ENCODE results near the gene SYTL3. TPM values are rescaled to one million over a fixed set of nuclear protein-coding genes. Genes with fewer than 3 reads are reported as not detected.

Gene SYTL3
- total RNA-seq, 2 donors from 2014 or later, result 1.3 to 1.8 TPM

DNA sequence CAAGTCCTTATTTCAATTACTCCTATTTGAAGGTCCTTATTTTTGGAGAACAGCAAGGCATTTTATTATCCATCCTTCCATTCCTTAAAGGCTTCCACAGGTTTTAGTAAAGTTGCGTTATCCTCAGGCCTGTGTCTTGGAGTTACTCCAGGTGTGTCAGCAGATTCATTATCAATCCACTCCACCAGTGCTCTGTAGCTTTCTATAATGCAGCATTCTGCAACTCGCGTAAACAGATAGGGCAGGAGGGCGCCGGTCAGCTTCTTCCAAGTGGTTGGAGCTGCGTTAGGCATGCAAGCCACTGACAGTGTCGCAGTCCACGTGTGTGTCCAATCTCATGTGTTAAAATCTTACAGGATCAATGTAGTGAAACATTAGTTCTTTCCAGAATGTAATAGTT lies 75.8 kb downstream of the SYTL3 start:
- no peaks in the 10 kb centered on the region for H3K9me3 ChIP-seq
- no peak overlapping the region for H3K4me3 ChIP-seq
- no peaks in the 10 kb centered on the region for H3K4me1 ChIP-seq
- ATAC-seq, result no peak
- 83 to 88% methylated on average over 8 of the region's 8 CpGs for WGBS, 2 donors
- H3K36me3 ChIP-seq (replicated peaks in 1 of 2; ENCODE audit: insufficient read depth in 1 of 2, low read depth in 2 of 2), result no peaks in the 10 kb centered on the region
- TF ChIP-seq POLR2A (IDR thresholded peaks at IDR 0.05) (no peak), CTCF (IDR thresholded peaks at IDR 0.05) (no peak)
- intact Hi-C loops (cut with DNase I), result no loop called here
- no peak overlapping the region for H3K27ac ChIP-seq
- no peaks in the 10 kb centered on the region for H3K27me3 ChIP-seq
- DNase-seq, result no peak

DNA sequence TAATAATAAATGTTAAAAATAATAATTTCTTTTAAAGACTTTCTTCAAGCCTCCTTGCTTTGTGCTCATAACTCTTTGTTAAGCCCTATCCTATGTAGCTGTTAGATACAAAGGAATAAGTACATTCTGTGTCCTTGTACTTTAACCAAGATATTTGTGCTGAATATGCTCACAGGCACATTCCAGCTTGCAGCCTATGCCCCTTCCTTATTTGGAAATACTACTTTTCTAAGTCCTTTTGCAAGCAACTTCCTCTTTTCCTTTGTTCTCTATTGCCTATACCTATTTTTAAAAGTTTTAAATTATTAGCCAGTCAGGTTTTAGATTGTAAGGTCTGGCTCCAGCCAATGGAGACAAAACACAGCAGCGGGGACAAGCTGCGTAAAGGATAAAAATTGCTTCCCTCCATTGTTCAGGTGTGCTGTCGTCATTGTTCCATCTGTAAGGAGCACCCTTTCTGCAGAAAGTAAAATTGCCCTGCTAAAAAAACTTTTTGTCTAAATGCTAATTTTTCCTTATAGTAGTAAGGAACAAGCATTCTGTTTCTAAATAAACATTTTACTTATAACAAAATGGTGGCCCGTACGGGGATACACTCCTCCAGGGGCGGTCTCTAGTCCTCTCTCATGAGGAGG lies 80.2 kb downstream of the SYTL3 start:
- Histone ChIP-seq H3K27ac (no peak overlapping the region), H3K27me3 (no peaks in the 10 kb centered on the region), H3K36me3 (replicated peaks in 1 of 2; ENCODE audit: insufficient read depth in 1 of 2, low read depth in 2 of 2) (no peaks in the 10 kb centered on the region), H3K4me3 (no peak overlapping the region), H3K4me1 (no peaks in the 10 kb centered on the region), H3K9me3 (no peaks in the 10 kb centered on the region)
- 88 to 94% methylated on average over 6 of the region's 6 CpGs for WGBS, 2 donors
- DNase-seq (no peak), ATAC-seq (no peak)
- TF ChIP-seq POLR2A (IDR thresholded peaks at IDR 0.05), result no peak
- TF ChIP-seq CTCF (IDR thresholded peaks at IDR 0.05), result no peak
- intact Hi-C loops (cut with DNase I), result no loop called here

DNA sequence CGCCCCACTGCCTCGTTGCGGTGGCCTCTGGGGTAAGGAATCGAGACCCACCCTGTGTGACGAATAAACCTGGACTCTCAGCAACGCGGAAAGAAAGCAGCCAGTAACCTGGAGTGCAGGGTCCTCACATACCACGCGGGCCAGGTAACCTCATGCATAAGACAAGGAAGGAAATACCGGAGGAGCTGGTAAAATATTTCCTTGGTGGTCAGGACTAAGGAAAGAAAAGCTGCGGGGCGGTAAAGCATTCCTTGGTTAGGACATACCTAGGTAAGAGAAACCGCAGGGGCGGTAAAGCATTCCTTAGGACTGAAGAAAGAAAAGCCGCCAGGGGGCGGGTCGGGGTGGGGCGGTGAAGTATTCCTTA lies 80.7 kb downstream of the SYTL3 start:
- WGBS, 2 donors, result 87 to 94% methylated on average over 18 of the region's 18 CpGs

DNA sequence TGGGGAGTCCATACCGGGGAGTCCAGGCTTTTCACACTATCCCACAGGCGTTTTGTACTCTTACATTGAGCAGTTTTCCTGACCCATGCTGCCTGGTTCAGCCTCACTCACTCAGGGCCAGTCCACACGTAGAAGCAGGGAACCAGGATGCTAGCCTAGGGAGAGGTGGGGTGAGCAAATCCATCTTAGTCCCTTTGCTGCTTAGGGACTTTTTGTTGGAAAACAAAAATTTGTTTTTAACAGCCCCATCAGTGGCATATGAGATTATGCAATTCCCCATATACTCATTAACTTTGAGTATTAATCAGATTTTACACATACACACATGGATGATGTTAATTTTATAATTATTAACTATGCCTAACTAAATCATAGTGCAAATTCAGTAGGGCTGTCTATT lies 85.2 kb downstream of the SYTL3 start:
- Histone ChIP-seq H3K27me3 (no peaks in the 10 kb centered on the region), H3K4me3 (no peak overlapping the region), H3K4me1 (no peaks in the 10 kb centered on the region), H3K27ac (peak overlapping the region in 1 of 4 donors; percentile 42), H3K9me3 (no peaks in the 10 kb centered on the region), H3K36me3 (replicated peaks in 1 of 2; ENCODE audit: insufficient read depth in 1 of 2, low read depth in 2 of 2) (no peaks in the 10 kb centered on the region)
- TF ChIP-seq CTCF (IDR thresholded peaks at IDR 0.05), result no peak
- no peak for DNase-seq
- intact Hi-C loops (cut with DNase I), result no loop called here
- ATAC-seq, result peak; percentile 30
- WGBS, 2 donors, result 59 to 60% methylated on average over 1 to 3 of the region's 3 CpGs

More for the DNA sequence above, 80.7 kb downstream of the SYTL3 start:
- TF ChIP-seq POLR2A (IDR thresholded peaks at IDR 0.05) (no peak), CTCF (IDR thresholded peaks at IDR 0.05) (no peak)
- Histone ChIP-seq H3K4me1 (no peaks in the 10 kb centered on the region), H3K4me3 (no peak overlapping the region), H3K36me3 (replicated peaks in 1 of 2; ENCODE audit: insufficient read depth in 1 of 2, low read depth in 2 of 2) (no peaks in the 10 kb centered on the region), H3K27ac (no peak overlapping the region), H3K9me3 (no peaks in the 10 kb centered on the region), H3K27me3 (no peaks in the 10 kb centered on the region)
- DNase-seq, result no peak
- intact Hi-C loops (cut with DNase I), result no loop called here
- ATAC-seq, result no peak

DNA sequence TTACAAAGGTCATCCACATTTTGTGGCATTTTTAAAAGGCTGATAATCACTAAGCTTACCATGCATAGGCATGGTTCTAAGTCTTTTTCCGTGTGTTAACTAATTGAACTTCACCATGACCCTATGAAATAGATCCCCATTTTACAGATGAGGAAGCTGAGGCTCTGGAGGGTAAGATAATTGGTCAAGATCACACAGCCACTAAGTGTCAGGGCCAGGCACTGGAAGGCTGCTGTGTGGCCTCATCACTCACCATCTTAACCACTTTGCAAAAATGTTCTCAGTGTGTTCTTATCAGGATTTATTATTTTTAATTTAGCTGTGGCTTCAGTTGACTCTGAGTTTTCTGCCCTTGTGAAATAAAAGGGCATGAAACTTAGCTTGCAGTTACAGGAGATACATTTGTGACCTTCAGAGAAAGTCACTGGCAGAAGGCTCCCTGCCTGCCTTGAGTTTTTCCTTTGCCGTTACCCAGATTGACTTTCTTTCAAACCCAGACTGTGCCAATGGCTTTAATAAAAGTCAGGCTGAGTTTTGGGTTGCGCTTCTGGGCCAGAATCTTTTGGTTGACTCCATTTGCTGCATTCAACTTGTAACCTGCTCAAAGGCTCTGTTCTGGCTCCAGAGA lies 87.3 kb downstream of the SYTL3 start:
- TF ChIP-seq CTCF (IDR thresholded peaks at IDR 0.05), result no peak
- DNase-seq, result no peak
- WGBS, 2 donors, result 89 to 92% methylated on average over 3 of the region's 3 CpGs

More for the DNA sequence above, 87.3 kb downstream of the SYTL3 start:
- no peaks in the 10 kb centered on the region for H3K4me1 ChIP-seq
- ATAC-seq, result no peak
- intact Hi-C loops (cut with DNase I), result no loop called here
- H3K9me3 ChIP-seq, result no peaks in the 10 kb centered on the region
- no peak overlapping the region for H3K4me3 ChIP-seq
- H3K36me3 ChIP-seq (replicated peaks in 1 of 2; ENCODE audit: insufficient read depth in 1 of 2, low read depth in 2 of 2), result no peaks in the 10 kb centered on the region
- no peak overlapping the region for H3K27ac ChIP-seq
- no peaks in the 10 kb centered on the region for H3K27me3 ChIP-seq

All from body of pancreas (tissue), 4 donors.